IMR-90 (cell line): ENCODE data around the gene PSMB2. TPM values are rescaled to one million over a fixed set of nuclear protein-coding genes. Genes with fewer than 3 reads are reported as not detected.
"Not testable (repeated sequence)": the region's sequence is repeated elsewhere in the genome, so short reads cannot be mapped to it uniquely, and the experiment has no call there.

Experiments used
- ATAC-seq: fragments of 200-7000 bp; cut with Tn5 transposase; 2 replicates; pipeline ENCODE4 v1.9.1; 2020; ENCODE audit warnings: low read depth, mild to moderate bottlenecking, moderate library complexity
- BruUV-seq: library from RNA; stranded (reverse); fragments of 400-500 nt; replicated peaks from 2 replicates; lab custom pipeline; 2021; lab: Mats Ljungman, UMichigan
- CTCF ChIA-PET: fragments of 300-600 bp; formaldehyde crosslinking; extraction: SDS; loops from one replicate; lab custom pipeline; 2021; ENCODE audit warnings: antibody characterized with exemption; lab: Yijun Ruan, JAX
- POLR2A ChIA-PET: fragments of 300-600 bp; sonication (Branson Sonifier 250); formaldehyde crosslinking; loops from one replicate; lab custom pipeline; 2022; ENCODE audit warnings: antibody characterized with exemption; ENCODE audit not compliant: unreplicated experiment; lab: Charles Lee
- DNase-seq: peaks from one replicate; pipeline ENCODE4 v3.0.0; 2013
- H2AFZ ChIP-seq: replicated peaks from 2 replicates; pipeline ENCODE3; 2013; ENCODE audit warnings: low read length, mild to moderate bottlenecking; ENCODE audit not compliant: poor library complexity
- H2AK5ac ChIP-seq: 2 replicates; pipeline ENCODE4 v1.6.1; 2013; ENCODE audit warnings: low read depth, low read length, inconsistent platforms
- H2AK9ac ChIP-seq: replicated peaks from 2 replicates; pipeline ENCODE3; 2013; ENCODE audit warnings: mild to moderate bottlenecking, low read depth, low read length, moderate library complexity; ENCODE audit not compliant: poor library complexity
- H2BK120ac ChIP-seq: 2 replicates; pipeline ENCODE4 v1.6.1; 2013; ENCODE audit warnings: low read depth, low read length, inconsistent platforms
- H2BK15ac ChIP-seq: 3 replicates; pipeline ENCODE4 v1.6.1; 2013; ENCODE audit warnings: low read depth, low read length, inconsistent platforms
- H2BK20ac ChIP-seq: 2 replicates; pipeline ENCODE4 v1.6.1; 2013; ENCODE audit warnings: low read depth, mild to moderate bottlenecking, inconsistent platforms, low read length, moderate library complexity
- H2BK5ac ChIP-seq: 2 replicates; pipeline ENCODE4 v1.6.1; 2013; ENCODE audit warnings: mild to moderate bottlenecking, low read depth, low read length, inconsistent platforms; ENCODE audit not compliant: poor library complexity, severe bottlenecking
- H3K14ac ChIP-seq: replicated peaks from 2 replicates; pipeline ENCODE4 v1.6.1; 2013; ENCODE audit warnings: low read depth, low read length, inconsistent platforms
- H3K18ac ChIP-seq: 2 replicates; pipeline ENCODE4 v1.6.1; 2013; ENCODE audit warnings: low read depth, low read length, control low read depth
- H3K23ac ChIP-seq: 2 replicates; pipeline ENCODE4 v1.6.1; 2013; ENCODE audit warnings: low read depth, low read length, inconsistent platforms
- H3K27ac ChIP-seq: 2 replicates; pipeline ENCODE4 v1.5.1; 2013; ENCODE audit warnings: mild to moderate bottlenecking, control low read depth, low read length; ENCODE audit not compliant: insufficient read depth
- H3K27me3 ChIP-seq: 2 replicates; pipeline ENCODE4 v1.6.1; 2013; ENCODE audit warnings: low read length; ENCODE audit not compliant: control insufficient read depth, insufficient read depth
- H3K36me3 ChIP-seq: 2 replicates; pipeline ENCODE4 v1.6.1; 2013; ENCODE audit warnings: low read length, mixed read lengths; ENCODE audit not compliant: control insufficient read depth, insufficient read depth
- H3K4ac ChIP-seq: 2 replicates; pipeline ENCODE4 v1.6.1; 2013; ENCODE audit warnings: low read depth, low read length, inconsistent platforms
- H3K4me1 ChIP-seq: 2 replicates; pipeline ENCODE4 v1.6.1; 2013; ENCODE audit warnings: low read length, mixed read lengths; ENCODE audit not compliant: control insufficient read depth, insufficient read depth
- H3K4me2 ChIP-seq: 2 replicates; pipeline ENCODE4 v1.6.1; 2013; ENCODE audit warnings: low read depth, mild to moderate bottlenecking, control low read depth, low read length, moderate library complexity
- H3K4me3 ChIP-seq: 2 replicates; pipeline ENCODE4 v1.5.1; 2013; ENCODE audit warnings: low read depth, mild to moderate bottlenecking, control low read depth, low read length, moderate library complexity; ENCODE audit not compliant: insufficient read depth
- H3K56ac ChIP-seq: 2 replicates; pipeline ENCODE4 v1.6.1; 2013; ENCODE audit warnings: low read length, inconsistent platforms; ENCODE audit not compliant: insufficient read depth; ENCODE audit errors: extremely low read depth
- H3K79me1 ChIP-seq, 2 experiments: 2 replicates each; pipeline ENCODE4 v1.6.1; 2013; ENCODE audit warnings: low read length in 2 of 2, inconsistent platforms in 1 of 2, low read depth in 1 of 2
- H3K9ac ChIP-seq: 2 replicates; pipeline ENCODE4 v1.6.1; 2013; ENCODE audit warnings: low read depth, low read length, control low read depth
- H3K9me1 ChIP-seq: 2 replicates; pipeline ENCODE4 v1.6.1; 2013; ENCODE audit warnings: low read length, inconsistent platforms; ENCODE audit not compliant: insufficient read depth
- H3K9me3 ChIP-seq: 2 replicates; pipeline ENCODE4 v1.6.1; 2013; ENCODE audit warnings: low read length; ENCODE audit not compliant: control insufficient read depth, insufficient read depth
- H4K20me1 ChIP-seq: 2 replicates; pipeline ENCODE4 v1.6.1; 2013; ENCODE audit warnings: low read length, inconsistent platforms; ENCODE audit not compliant: insufficient read depth
- H4K5ac ChIP-seq: 2 replicates; pipeline ENCODE4 v1.6.1; 2013; ENCODE audit warnings: mild to moderate bottlenecking, low read depth, low read length, control low read depth
- H4K8ac ChIP-seq, 2 experiments: 2 replicates each; pipeline ENCODE4 v1.6.1; 2013; ENCODE audit warnings: low read depth in 2 of 2, low read length in 2 of 2, control low read depth in 1 of 2, inconsistent platforms in 1 of 2
- H4K91ac ChIP-seq: 2 replicates; pipeline ENCODE4 v1.6.1; 2013; ENCODE audit warnings: low read depth, low read length, inconsistent platforms; ENCODE audit not compliant: insufficient read depth
- WGBS, 2 experiments: methylation state at CpG; one replicate each; pipeline versions ENCODE4 v1.1.5 to v1.1.7; 2013; ENCODE audit warnings: missing lambda C conversion rate in 2 of 2; ENCODE audit not compliant: insufficient read length in 1 of 2; ENCODE audit errors: extremely low coverage in 2 of 2; 5-methylcytosine and 5-hydroxymethylcytosine counted together
- dilution Hi-C: fragments of 300-500 bp; cut with HindIII; formaldehyde crosslinking; loops from one replicate; pipeline ENCODE4 v1.14.3; 2018; ENCODE audit warnings: low sequenced_read_pairs; ENCODE audit not compliant: unreplicated experiment
- in situ Hi-C: fragments of 300-500 bp; cut with MboI; formaldehyde crosslinking; loops from 3 replicates; pipeline ENCODE4 v1.14.3; 2019; ENCODE audit warnings: low sequenced_read_pairs, inconsistent platforms, mixed read lengths
- intact Hi-C: fragments of 100-400 bp; cut with micrococcal nuclease; formaldehyde crosslinking; loops from 2 replicates; pipeline ENCODE4 v1.10.0; 2022
- polyA plus RNA-seq, 3 experiments: library from polyadenylated mRNA; depleted of rRNA; stranded (reverse); fragments of >200 nt; gene quantifications; 2 replicates each; pipeline ENCODE4 v1.2.3, GENCODE V29; 2012; ENCODE audit warnings: low replicate concordance in 1 of 3
- total RNA-seq: library from RNA; depleted of rRNA; stranded (reverse); fragments of >200 nt; gene quantifications from 2 replicates; pipeline ENCODE4 v1.2.3, GENCODE V29; 2012

PSMB2 gene
- total and polyA plus RNA-seq, 2 of the 4 experiments (the other 2 are of a cell fraction), result 23.8 to 86.2 TPM

DNA sequence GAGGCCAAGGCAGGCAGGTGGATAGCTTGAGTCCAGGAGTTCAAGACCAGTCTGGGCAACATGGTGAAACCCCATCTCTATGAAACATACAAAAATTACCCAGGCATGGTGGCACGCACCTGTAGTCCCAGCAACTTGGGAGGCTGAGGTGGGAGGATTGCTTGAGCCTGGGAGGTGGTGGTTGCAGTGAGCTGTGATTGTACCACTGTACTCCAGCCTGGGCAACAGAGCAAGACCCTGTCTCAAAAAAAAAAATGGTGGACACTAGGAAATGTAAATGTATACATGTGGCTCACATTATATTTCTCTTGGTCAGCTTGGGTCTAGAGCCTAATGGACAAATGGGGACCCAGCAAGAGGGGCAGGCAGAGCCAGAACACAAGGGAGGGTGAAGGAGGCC, 55.5 kb downstream of the PSMB2 start:
- DNase-seq, H3K79me1 ChIP-seq, H3K4me3 ChIP-seq, H3K36me3 ChIP-seq, H2BK20ac ChIP-seq, H3K14ac ChIP-seq, H4K91ac ChIP-seq, H3K4ac ChIP-seq, H3K4me2 ChIP-seq, H2BK120ac ChIP-seq, H4K5ac ChIP-seq, ATAC-seq, dilution Hi-C loops, H3K9me1 ChIP-seq, H3K9ac ChIP-seq, H2BK5ac ChIP-seq, in situ Hi-C loops, H3K27me3 ChIP-seq, H3K27ac ChIP-seq, CTCF ChIA-PET, H2AFZ ChIP-seq, POLR2A ChIA-PET, H3K18ac ChIP-seq, intact Hi-C loops, H2AK5ac ChIP-seq, H2BK15ac ChIP-seq, BruUV-seq, H3K9me3 ChIP-seq, H4K20me1 ChIP-seq, H3K4me1 ChIP-seq, H3K23ac ChIP-seq, H2AK9ac ChIP-seq, H3K56ac ChIP-seq, H4K8ac ChIP-seq: not testable (repeated sequence)
- no CpG with 5 or more reads among the region's 1 CpG for WGBS, 2 experiments
